ENCODE measurements around the gene SUOX.
"Not testable (repeated sequence)": the region's sequence is repeated elsewhere in the genome, so short reads cannot be mapped to it uniquely, and the experiment has no call there.

Gene SUOX

GRCh38 chr12:55983232-55983842 lies 13.7 kb upstream of the SUOX start:
- DNase-seq (ENCODE audit: low spot score) = no peak

- no peak for DNase-seq (ENCODE audit: low spot score)
These were observed 12.2 kb upstream of the SUOX start for GRCh38 chr12:55984861-55985260.

GRCh38 chr12:55985341-55985740 lies 11.7 kb upstream of the SUOX start:
- no peak for DNase-seq (ENCODE audit: low spot score)

- not testable (repeated sequence) for DNase-seq (ENCODE audit: low spot score)
These were observed 11.1 kb upstream of the SUOX start for GRCh38 chr12:55985976-55986375.

- DNase-seq (ENCODE audit: low spot score) = no peak
These were observed 6.0 kb upstream of the SUOX start for GRCh38 chr12:55991110-55991509.

- no peak for DNase-seq (ENCODE audit: low spot score)
These were observed 3.7 kb upstream of the SUOX start for GRCh38 chr12:55993230-55993853.

GRCh38 chr12:55995366-55995765 lies 1.7 kb upstream of the SUOX start:
- DNase-seq (ENCODE audit: low spot score) = no peak

GRCh38 chr12:55996201-55996714 lies 818 bp upstream of the SUOX start:
- peak; percentile 72 for DNase-seq (ENCODE audit: low spot score)

- no peak for DNase-seq (ENCODE audit: low spot score)
These were observed 421 bp downstream of the SUOX start for GRCh38 chr12:55997535-55997859.

GRCh38 chr12:55999522-55999921 lies 2.4 kb downstream of the SUOX start:
- DNase-seq (ENCODE audit: low spot score) = not testable (repeated sequence)

- not testable (repeated sequence) for DNase-seq (ENCODE audit: low spot score)
These were observed 3.0 kb downstream of the SUOX start for GRCh38 chr12:55999999-56000540.

- DNase-seq (ENCODE audit: low spot score) = no peak
These were observed 4.5 kb downstream of the SUOX start for GRCh38 chr12:56001487-56002100.

GRCh38 chr12:56003376-56003775 lies 6.3 kb downstream of the SUOX start:
- not testable (repeated sequence) for DNase-seq (ENCODE audit: low spot score)

GRCh38 chr12:56004211-56004610 lies 7.1 kb downstream of the SUOX start:
- DNase-seq (ENCODE audit: low spot score) = no peak

- DNase-seq (ENCODE audit: low spot score) = peak; percentile 54
These were observed 10.8 kb downstream of the SUOX start for GRCh38 chr12:56007564-56008559.

- no peak for DNase-seq (ENCODE audit: low spot score)
These were observed 13.1 kb downstream of the SUOX start for GRCh38 chr12:56010111-56010570.

- no peak for DNase-seq (ENCODE audit: low spot score)
These were observed 14.5 kb downstream of the SUOX start for GRCh38 chr12:56011509-56012090.

- DNase-seq (ENCODE audit: low spot score) = peak; percentile 37
These were observed 16.4 kb downstream of the SUOX start for GRCh38 chr12:56013482-56013881.

- no peak for DNase-seq (ENCODE audit: low spot score)
These were observed 17.1 kb downstream of the SUOX start for GRCh38 chr12:56014205-56014604.

GRCh38 chr12:56017181-56017580 lies 20.1 kb downstream of the SUOX start:
- no peak for DNase-seq (ENCODE audit: low spot score)

- no peak for DNase-seq (ENCODE audit: low spot score)
These were observed 21.3 kb downstream of the SUOX start for GRCh38 chr12:56018356-56018755.

Data from Ammon's horn (tissue), 1 donor.